Left cardiac atrium (tissue), 4 donors: Measurements from ENCODE around the gene FBXW7. TPM values are rescaled to one million over a fixed set of nuclear protein-coding genes. Genes with fewer than 3 reads are reported as not detected.

Experiments
- ATAC-seq, 2 donors: fragments of 200-7000 bp; cut with Tn5 transposase; one replicate each; pipeline ENCODE4 v1.9.1; 2020; ENCODE audit warnings: mild to moderate bottlenecking in 2 of 2, moderate library complexity in 2 of 2
- DNase-seq: peaks from one replicate; pipeline ENCODE4 v3.0.0-alpha.2; 2020
- intact Hi-C, 2 donors: fragments of 100-400 bp; cut with DNase I; formaldehyde crosslinking; loops; one replicate each; pipeline versions ENCODE4 v1.14.1 to v1.15.1; 2022 to 2023
- total RNA-seq, 2 donors: library from RNA; stranded (reverse); fragmentation: NEBNext Ultra II Directional; extraction: Animal tissue kit (Norgen Biotek cat#: 25700); gene quantifications; one replicate each; pipeline ENCODE4 v1.2.1, GENCODE V29; 2021
- donor health status: DM: no; HTN: yes; CAD: no.
- donor health status: DM: no; HTN: yes; CAD: no; lungs with severe emphysema.
- donor health status: DM: yes; HTN: yes; CAD: no.
- donor health status: Dilated cardiomyopathy.

FBXW7 gene
- total RNA-seq, 2 donors from 2014 or later, result 39.5 to 45.6 TPM

DNA sequence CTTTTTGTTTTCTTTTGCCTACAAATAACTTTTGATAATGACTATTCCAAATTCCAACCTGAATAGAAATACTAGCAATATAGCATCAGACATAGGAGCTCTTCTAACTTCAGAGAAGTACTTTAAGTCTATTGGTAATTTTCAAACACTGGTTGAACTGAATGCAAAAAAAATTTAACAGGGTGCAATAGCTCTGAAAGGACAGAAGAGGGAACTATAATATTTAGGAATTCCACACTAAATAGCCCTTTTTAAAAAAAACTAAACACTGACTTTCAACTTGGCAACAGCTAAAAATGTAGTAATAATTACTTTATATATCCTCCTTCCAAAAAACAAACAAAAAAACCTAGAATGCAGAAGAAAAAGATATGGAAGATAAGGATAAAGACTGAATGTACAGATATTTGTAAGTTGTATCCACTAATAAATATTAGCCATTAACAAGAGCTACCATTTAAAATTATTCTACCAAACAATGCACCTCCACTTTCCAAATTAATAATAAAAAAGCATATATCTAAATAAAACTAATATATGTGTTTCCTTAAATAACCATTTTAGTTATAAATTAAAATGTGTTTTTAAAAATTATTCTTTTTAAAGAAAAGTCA lies 81.4 kb downstream of the FBXW7 start:
- no peak for ATAC-seq
- intact Hi-C loops, result loop anchor here in 1 of 2 donors (10.0 kb wide), 1 partner anchor 190 kb away; no protein-coding TSS in a partner anchor

GRCh38 chr4:152451496-152451895 lies 84.4 kb downstream of the FBXW7 start:
- intact Hi-C loops, result loop anchor here in 1 of 2 donors (10.0 kb wide), 1 partner anchor 193 kb away; no protein-coding TSS in a partner anchor

More for the DNA sequence above, 81.4 kb downstream of the FBXW7 start:
- no peak for DNase-seq

GRCh38 chr4:152448854-152449253 lies 87.0 kb downstream of the FBXW7 start:
- intact Hi-C loops, result no loop called here
- DNase-seq, result no peak
- no peak for ATAC-seq

More at GRCh38 chr4:152451496-152451895, 84.4 kb downstream of the FBXW7 start:
- ATAC-seq, result no peak
- DNase-seq, result no peak

GRCh38 chr4:152448038-152448707 lies 87.7 kb downstream of the FBXW7 start:
- ATAC-seq, result no peak
- DNase-seq, result no peak
- intact Hi-C loops, result no loop called here

DNA sequence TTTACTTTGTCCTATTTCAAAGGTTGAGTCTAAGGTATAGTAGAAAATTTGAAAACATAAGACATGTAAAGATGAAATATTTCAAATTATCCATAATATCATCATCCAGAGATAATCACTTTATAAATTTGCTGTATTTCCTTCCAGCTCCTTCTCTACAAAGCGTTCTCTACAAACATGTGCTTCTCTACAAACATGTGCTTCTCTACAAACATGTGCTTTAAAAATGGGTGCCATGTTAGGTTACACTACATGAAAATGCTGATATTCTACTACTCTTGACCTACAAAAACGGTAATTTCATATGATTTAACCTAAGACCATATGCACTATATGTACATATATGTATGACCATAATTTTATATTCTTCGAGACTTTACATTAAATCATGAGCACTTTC lies 92.0 kb downstream of the FBXW7 start:
- intact Hi-C loops, result no loop called here
- ATAC-seq, result no peak
- no peak for DNase-seq

GRCh38 chr4:152437561-152437960 lies 98.3 kb downstream of the FBXW7 start:
- ATAC-seq (no peak), DNase-seq (no peak)
- intact Hi-C loops, result no loop called here

- intact Hi-C loops, result no loop called here
- DNase-seq (no peak), ATAC-seq (no peak)
Observed at GRCh38 chr4:152436384-152436783, 99.5 kb downstream of the FBXW7 start.

DNA sequence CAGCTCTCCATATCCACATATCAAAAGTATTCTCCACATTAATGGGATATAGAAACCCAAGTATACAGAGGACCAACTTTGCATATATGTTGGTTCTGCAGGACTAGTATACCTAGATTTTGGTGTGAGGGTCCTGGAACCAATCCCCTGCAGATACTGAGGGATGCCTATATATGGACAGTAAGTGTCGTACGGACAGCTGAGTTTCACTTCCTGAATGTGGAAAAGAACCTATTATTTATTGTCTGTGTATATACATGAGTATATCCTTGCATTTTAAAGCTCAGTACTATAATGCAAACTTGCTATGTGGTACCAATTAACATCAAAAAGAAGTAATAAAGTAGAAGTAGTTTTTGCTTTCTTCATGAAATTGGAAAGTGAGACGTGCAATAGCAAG lies 101.9 kb downstream of the FBXW7 start:
- ATAC-seq (no peak), DNase-seq (no peak)
- intact Hi-C loops, result no loop called here

DNA sequence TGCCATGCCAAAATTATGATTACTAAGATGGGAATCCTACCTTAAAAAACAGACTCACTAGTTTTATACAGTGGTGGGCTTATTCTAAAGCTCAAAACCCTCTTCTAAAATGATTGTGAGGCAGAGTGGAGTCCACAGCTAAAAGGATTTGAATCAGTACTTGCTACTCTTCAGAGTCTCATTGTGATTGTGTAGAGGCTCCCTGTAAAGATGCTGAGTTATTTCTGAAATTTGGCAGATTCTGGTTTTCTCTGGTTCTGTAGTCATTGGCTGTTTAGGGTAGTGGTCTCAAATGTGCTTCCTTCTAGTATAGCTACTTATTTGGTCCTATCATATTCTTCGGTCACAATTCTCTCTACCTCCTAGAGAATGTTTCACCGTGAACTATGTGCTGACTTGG lies 104.1 kb downstream of the FBXW7 start:
- intact Hi-C loops, result no loop called here
- no peak for ATAC-seq
- no peak for DNase-seq

GRCh38 chr4:152431291-152431690 lies 104.6 kb downstream of the FBXW7 start:
- intact Hi-C loops, result no loop called here
- ATAC-seq (no peak), DNase-seq (no peak)

GRCh38 chr4:152430507-152430906 lies 105.4 kb downstream of the FBXW7 start:
- DNase-seq, result no peak
- intact Hi-C loops, result no loop called here
- ATAC-seq, result no peak

- ATAC-seq, result no peak
- intact Hi-C loops, result no loop called here
- no peak for DNase-seq
Observed at GRCh38 chr4:152427981-152428380, 107.9 kb downstream of the FBXW7 start.

DNA sequence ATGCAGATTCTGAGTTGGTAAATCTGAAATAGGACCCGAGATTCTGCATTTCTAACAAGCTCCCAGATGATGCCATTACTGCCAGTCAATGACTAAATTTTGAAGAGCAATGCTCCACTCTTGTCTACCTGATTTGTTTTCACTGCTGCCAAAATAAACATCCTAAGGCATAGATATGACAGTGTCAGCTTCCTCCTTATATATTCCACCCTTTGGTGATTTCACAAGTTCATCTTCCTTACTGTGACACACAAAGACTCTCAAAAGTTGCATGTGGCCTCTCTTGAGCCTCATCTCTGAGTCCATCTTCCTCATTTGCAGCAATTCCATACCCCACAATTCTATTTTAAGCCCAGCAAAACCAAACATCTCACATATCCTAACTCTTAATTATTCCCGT lies 110.9 kb downstream of the FBXW7 start:
- ATAC-seq, result peak in 1 of 2 donors; percentile 26
- intact Hi-C loops, result no loop called here
- DNase-seq, result no peak

DNA sequence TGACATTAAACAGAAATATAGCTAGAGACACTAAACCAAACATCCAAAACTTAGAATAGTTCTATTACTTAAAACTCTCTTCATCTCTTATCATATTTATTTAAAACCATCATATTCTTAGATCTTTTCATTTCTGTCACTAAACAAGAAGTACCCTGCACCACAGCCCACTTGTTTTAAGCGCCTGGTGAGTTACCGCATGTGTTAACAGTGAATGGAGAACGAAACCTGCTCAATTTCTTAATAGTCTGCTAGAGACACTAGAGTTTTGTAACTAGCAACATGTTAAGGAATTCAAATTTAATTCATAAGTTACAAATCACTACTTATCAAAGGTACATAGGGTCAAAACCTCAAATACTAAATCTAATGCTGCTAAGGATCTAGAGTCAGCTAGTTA lies 111.5 kb downstream of the FBXW7 start:
- DNase-seq (no peak), ATAC-seq (no peak)
- intact Hi-C loops, result no loop called here

DNA sequence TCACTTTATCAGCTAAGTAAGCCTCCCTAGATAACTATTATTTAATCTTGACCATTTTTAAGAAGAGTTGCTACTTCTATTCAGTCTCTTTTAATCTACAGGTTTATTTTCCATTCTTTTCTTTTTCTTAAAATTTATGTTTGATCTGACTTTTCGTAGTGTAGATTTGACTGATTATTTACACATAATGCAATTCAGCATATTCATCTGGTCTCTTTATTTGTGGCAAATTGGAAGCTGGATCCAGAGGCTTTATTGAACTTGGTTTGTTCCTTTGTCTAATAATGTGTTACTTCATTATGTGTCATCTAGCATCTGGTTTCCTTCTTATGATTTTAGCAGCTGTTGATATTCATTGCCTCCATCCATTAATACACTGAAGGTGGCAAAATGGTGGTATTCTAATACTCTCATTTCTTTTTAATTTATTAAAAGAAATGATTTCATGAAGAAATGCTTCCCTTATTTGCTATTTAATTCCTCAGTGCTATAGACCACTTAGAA lies 113.0 kb downstream of the FBXW7 start:
- ATAC-seq, result no peak
- DNase-seq, result no peak
- intact Hi-C loops, result no loop called here

DNA sequence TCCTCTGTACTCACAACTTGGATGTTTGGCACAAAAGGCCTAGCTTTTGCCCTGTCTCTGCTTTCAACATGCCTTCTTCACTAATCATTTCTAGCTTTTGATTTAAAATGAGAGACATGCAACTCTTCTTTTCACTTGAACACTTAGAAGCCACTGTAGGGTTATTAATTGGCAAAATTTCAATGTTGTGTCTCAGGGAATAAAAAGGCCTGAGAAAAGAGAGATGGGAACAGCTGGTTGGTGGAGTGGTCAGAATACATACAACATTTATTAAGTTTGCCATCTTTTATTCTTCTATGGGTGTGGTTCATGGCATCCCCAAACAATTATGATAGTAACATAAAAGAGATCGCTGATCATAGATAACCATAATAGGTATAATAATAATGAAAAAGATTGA lies 114.3 kb downstream of the FBXW7 start:
- no peak for DNase-seq
- intact Hi-C loops, result no loop called here
- ATAC-seq, result no peak

DNA sequence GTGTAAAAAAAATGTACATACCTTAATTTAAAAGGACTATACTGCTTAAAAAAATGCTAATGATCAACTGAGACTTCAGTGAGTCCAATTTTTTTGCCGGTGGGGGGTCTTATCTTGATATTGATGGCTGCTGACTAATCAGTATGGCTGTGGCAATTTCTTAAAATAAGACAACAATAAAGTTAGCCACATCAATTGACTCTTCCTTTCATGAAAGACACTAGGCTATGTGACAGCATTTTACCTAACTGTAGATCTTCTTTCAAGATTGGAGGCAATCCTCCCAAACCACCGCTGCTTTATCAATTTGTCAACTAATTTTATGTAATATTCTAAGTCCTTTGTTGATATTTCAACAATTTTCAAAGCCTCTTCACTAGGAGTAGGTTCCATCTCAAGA lies 116.1 kb downstream of the FBXW7 start:
- DNase-seq (no peak), ATAC-seq (no peak)
- intact Hi-C loops, result no loop called here

GRCh38 chr4:152417673-152418072 lies 118.2 kb downstream of the FBXW7 start:
- ATAC-seq, result no peak
- intact Hi-C loops, result no loop called here
- DNase-seq, result no peak

- DNase-seq (no peak), ATAC-seq (no peak)
- intact Hi-C loops, result no loop called here
Observed at GRCh38 chr4:152415980-152416379, 119.9 kb downstream of the FBXW7 start.

DNA sequence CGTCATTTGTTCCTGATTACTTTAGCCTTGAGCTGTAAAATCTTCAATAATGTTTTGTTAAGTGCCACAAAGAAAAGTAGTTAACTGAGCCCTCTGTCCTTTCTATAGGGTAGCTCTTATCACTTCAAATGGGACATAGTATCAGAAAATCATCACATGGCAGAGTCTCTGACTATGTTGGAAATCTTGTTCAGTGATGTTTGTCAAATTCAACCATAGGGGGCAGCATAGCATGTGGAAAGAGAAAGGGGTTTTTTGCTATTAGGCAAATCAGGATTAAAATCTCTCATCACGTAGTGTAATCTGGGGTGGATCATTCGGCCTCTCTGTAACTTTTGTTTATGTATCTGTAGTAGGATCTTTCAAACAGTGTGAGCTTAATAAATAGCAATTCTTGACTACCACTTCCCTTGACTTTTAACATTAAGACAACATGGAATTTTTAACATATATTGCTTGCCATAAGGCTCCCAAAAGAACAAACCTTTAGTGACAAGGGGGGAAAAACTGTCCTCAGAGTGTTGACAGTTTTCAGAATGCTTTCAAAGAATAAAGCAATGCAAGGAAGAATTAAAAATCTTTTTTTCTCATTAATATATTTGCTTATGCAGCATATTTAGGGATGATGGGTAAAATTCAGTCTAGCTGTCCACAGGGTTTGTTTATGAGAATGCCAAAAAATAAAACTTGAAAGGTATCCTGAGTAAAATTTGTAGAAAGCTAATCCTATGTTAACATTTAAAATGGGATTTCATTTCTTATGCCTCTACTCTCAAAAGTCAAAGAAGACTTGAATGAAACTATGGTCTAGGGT lies 127.2 kb downstream of the FBXW7 start:
- intact Hi-C loops, result no loop called here
- DNase-seq, result no peak
- ATAC-seq, result no peak
